HCT116 (cell line): ENCODE measurements around the gene TFCP2L1.

Source experiments
- CBX3 ChIP-seq: IDR thresholded peaks from 2 replicates; pipeline ENCODE4 v1.6.1; 2012; ENCODE audit warnings: low read depth
- CEBPB ChIP-seq: IDR thresholded peaks from 2 replicates; pipeline ENCODE4 v1.6.1; 2012; ENCODE audit warnings: low read depth
- CTCF ChIP-seq, 3 experiments: fragments of 200-600 bp in 1 of 3; sonication (generic) in 1 of 3; IDR thresholded peaks in 2 of 3; conservative IDR thresholded peaks in 1 of 3; 2 replicates each; pipeline ENCODE4 v1.5.1; 2012 to 2017; ENCODE audit warnings: low read depth in 2 of 3, low read length in 2 of 3, antibody characterized with exemption in 1 of 3, borderline replicate concordance in 1 of 3, control low read depth in 1 of 3, mild to moderate bottlenecking in 1 of 3, mixed read lengths in 1 of 3, mixed run types in 1 of 3, moderate library complexity in 1 of 3; ENCODE audit not compliant: insufficient read depth in 1 of 3
- EZH2 ChIP-seq: fragments of 200-600 bp; sonication (generic); IDR thresholded peaks from 2 replicates; pipeline ENCODE4 v1.6.1; 2017; ENCODE audit warnings: antibody characterized with exemption, mixed run types
- EZH2phosphoT487 ChIP-seq: fragments of 200-600 bp; IDR thresholded peaks from 2 replicates; pipeline ENCODE4 v1.6.1; 2018; ENCODE audit warnings: antibody characterized with exemption, borderline replicate concordance
- FOSL1 ChIP-seq: IDR thresholded peaks from 2 replicates; pipeline ENCODE4 v1.6.1; 2012; ENCODE audit warnings: low read depth
- JUND ChIP-seq: IDR thresholded peaks from 2 replicates; pipeline ENCODE4 v1.6.1; 2012
- MAX ChIP-seq: IDR thresholded peaks from 2 replicates; pipeline ENCODE4 v1.6.1; 2012
- POLR2A ChIP-seq: IDR thresholded peaks from 2 replicates; pipeline ENCODE4 v1.7.0; 2011; ENCODE audit warnings: borderline replicate concordance; ENCODE audit not compliant: insufficient read depth, insufficient read length; ENCODE audit errors: extremely low read depth
- POLR2AphosphoS5 ChIP-seq: IDR thresholded peaks from 2 replicates; pipeline ENCODE4 v1.6.1; 2011; ENCODE audit warnings: mild to moderate bottlenecking, low read depth, low read length, moderate library complexity
- TCF7L2 ChIP-seq: IDR thresholded peaks from 2 replicates; pipeline ENCODE4 v1.7.0; 2011; ENCODE audit warnings: borderline replicate concordance, inconsistent platforms; ENCODE audit not compliant: insufficient read depth, insufficient read length; ENCODE audit errors: extremely low read depth
- YY1 ChIP-seq: IDR thresholded peaks from 2 replicates; pipeline ENCODE4 v1.6.1; 2011; ENCODE audit warnings: low read length, low read depth, moderate library complexity, mild to moderate bottlenecking; ENCODE audit not compliant: insufficient replicate concordance; ENCODE audit errors: extremely low read depth
- ZFX ChIP-seq: fragments of 450-650 bp; IDR thresholded peaks from 2 replicates; pipeline ENCODE4 v1.6.1; 2017

- TF ChIP-seq POLR2A: no peak
- TF ChIP-seq CTCF (IDR thresholded peaks at IDR 0.05 in 2 of 3, conservative IDR thresholded peaks at IDR 0.05 in 1 of 3; ENCODE audit: borderline replicate concordance in 1 of 3, insufficient read depth in 1 of 3, low read depth in 2 of 3, low read length in 2 of 3): no peak
- TF ChIP-seq TCF7L2: no peak
- no peak for TF ChIP-seq MAX
- no peak for TF ChIP-seq EZH2phosphoT487
- TF ChIP-seq EZH2: no peak
- TF ChIP-seq POLR2AphosphoS5: no peak
- no peak for TF ChIP-seq YY1
- no peak for TF ChIP-seq CBX3
- no peak for TF ChIP-seq CEBPB
- no peak for TF ChIP-seq JUND
- TF ChIP-seq ZFX: no peak
- no peak for TF ChIP-seq FOSL1
Observed at GRCh38 chr2:121202541-121203310, 82.3 kb downstream of the TFCP2L1 start.
